Peyer's patch (tissue), 4 donors: ENCODE data around the gene KRTAP2-1. TPM values are rescaled to one million over a fixed set of nuclear protein-coding genes. Genes with fewer than 3 reads are reported as not detected.
"Not testable (repeated sequence)": the region's sequence is repeated elsewhere in the genome, so short reads cannot be mapped to it uniquely, and the experiment has no call there.

Experiments
- DNase-seq, 3 donors: peaks; one replicate each; pipeline ENCODE4 v3.0.0-alpha.2; 2017 to 2019
- H3K27ac ChIP-seq, 4 donors: fragments of 200-600 bp; sonication (generic); one replicate each; pipeline ENCODE4 v1.5.1; 2016 to 2019
- H3K27me3 ChIP-seq, 2 donors: fragments of 200-600 bp; sonication (generic); one replicate each; pipeline ENCODE4 v1.5.1; 2019
- H3K36me3 ChIP-seq, 3 donors: fragments of 200-600 bp; sonication (generic); one replicate each; pipeline ENCODE4 v1.5.1; 2016 to 2019
- H3K4me1 ChIP-seq, 4 donors: fragments of 200-600 bp; sonication (generic); one replicate each; pipeline ENCODE4 v1.5.1; 2016 to 2019
- H3K4me3 ChIP-seq, 4 donors: fragments of 200-600 bp; sonication (generic); 1 replicate in 3 of 4; 2 replicates in 1 of 4; pipeline ENCODE4 v1.5.1; 2016 to 2019; ENCODE audit warnings: mild to moderate bottlenecking in 1 of 4
- H3K9me3 ChIP-seq, 4 donors: fragments of 200-600 bp; sonication (generic); one replicate each; pipeline ENCODE4 v1.5.1; 2016 to 2019; ENCODE audit warnings: mild to moderate bottlenecking in 1 of 4
- POLR2A ChIP-seq, 2 donors: fragments of 450-650 bp; IDR thresholded peaks; one replicate each; pipeline ENCODE4 v1.5.1; 2017; ENCODE audit warnings: antibody characterized with exemption in 2 of 2, mild to moderate bottlenecking in 2 of 2, moderate library complexity in 2 of 2
- total RNA-seq, 4 donors: library from RNA; depleted of rRNA; stranded (reverse); fragments of >200 nt; gene quantifications; one replicate each; pipeline ENCODE4 v1.1.0, GENCODE V29; 2016
- TF ChIP-seq, protein P1 (sequence below), 6 experiments: fragments of 450-650 bp in 4 of 6; fragments of 200-600 bp in 2 of 6; sonication (generic) in 1 of 6; IDR thresholded peaks; one replicate each; pipeline ENCODE4 v1.5.1; 2017 to 2019; ENCODE audit warnings: antibody characterized with exemption in 6 of 6, mild to moderate bottlenecking in 3 of 6, moderate library complexity in 1 of 6

The KRTAP2-1 gene
- total RNA-seq, 4 donors from 2014 or later: not detected

DNA sequence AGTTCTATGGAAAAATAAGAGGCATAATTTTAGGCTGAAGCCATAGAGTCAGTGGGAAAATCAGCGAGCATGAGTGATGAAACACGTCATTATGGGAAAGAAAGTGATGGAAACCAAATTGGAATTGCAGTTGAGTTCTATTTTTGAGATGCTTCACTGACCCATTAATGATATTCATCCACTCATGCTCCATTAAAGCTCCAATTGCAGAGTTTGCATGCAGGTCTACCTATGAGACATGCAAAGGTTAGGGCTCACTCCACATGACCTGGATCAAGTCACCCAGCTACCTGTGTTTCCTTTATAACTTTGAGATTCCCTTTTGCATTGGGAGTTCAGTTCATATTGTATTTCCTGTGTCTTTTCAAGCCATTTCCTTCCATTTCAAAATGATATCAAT, 26.6 kb upstream of the KRTAP2-1 start:
- H3K27me3 ChIP-seq: no peaks in the 10 kb centered on the region
- TF ChIP-seq, protein P1, sequence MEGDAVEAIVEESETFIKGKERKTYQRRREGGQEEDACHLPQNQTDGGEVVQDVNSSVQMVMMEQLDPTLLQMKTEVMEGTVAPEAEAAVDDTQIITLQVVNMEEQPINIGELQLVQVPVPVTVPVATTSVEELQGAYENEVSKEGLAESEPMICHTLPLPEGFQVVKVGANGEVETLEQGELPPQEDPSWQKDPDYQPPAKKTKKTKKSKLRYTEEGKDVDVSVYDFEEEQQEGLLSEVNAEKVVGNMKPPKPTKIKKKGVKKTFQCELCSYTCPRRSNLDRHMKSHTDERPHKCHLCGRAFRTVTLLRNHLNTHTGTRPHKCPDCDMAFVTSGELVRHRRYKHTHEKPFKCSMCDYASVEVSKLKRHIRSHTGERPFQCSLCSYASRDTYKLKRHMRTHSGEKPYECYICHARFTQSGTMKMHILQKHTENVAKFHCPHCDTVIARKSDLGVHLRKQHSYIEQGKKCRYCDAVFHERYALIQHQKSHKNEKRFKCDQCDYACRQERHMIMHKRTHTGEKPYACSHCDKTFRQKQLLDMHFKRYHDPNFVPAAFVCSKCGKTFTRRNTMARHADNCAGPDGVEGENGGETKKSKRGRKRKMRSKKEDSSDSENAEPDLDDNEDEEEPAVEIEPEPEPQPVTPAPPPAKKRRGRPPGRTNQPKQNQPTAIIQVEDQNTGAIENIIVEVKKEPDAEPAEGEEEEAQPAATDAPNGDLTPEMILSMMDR (IDR thresholded peaks at IDR 0.05): no peak
- TF ChIP-seq POLR2A (IDR thresholded peaks at IDR 0.05): no peak

DNA sequence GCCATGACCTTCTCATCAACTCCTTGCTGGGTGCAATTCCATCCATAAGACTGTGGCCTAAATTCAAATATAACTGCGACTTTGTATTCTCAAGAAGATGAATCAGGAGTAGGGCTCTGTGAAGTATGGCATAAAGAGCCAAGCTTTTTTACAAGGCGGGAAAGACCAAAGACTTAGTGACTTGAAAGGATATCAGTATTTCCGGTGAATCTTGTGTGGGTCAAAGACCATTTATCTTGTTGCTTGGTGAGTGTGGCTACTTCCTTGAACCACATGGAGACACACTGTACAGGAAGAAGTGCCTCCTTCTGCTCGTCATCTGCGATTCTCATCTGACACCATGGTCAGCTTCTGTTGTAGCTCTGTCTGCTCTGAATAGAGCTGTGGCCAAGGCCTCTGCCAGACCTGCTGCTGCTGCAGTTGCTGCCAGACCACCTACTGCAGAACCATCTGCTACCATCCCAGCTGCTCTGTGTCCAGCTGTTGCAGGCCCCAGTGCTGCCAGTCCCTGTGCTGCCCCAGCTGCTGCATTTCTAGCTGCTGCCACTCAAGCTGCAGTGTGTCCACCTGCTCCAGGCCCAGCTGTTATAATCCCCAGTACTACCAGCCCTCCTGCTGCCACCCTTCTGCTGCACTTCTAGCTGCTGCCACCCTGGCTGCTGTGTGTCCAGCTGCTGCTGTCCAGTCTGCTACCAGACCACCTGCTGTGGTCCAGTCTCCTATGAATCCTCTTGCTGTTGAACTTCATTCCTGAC, 24.7 kb upstream of the KRTAP2-1 start:
- no peak for DNase-seq
- Histone ChIP-seq H3K9me3 (no peaks in the 10 kb centered on the region), H3K4me3 (no peak overlapping the region), H3K36me3 (no peaks in the 10 kb centered on the region), H3K27ac (no peak overlapping the region), H3K4me1 (no peaks in the 10 kb centered on the region), H3K27me3 (no peaks in the 10 kb centered on the region)
- TF ChIP-seq, protein P1 (IDR thresholded peaks at IDR 0.05): no peak
- no peak for TF ChIP-seq POLR2A (IDR thresholded peaks at IDR 0.05)

More for the DNA sequence above, 26.6 kb upstream of the KRTAP2-1 start:
- no peak overlapping the region for H3K27ac ChIP-seq
- H3K36me3 ChIP-seq: no peaks in the 10 kb centered on the region
- no peak overlapping the region for H3K4me3 ChIP-seq
- H3K9me3 ChIP-seq: no peaks in the 10 kb centered on the region
- no peak for DNase-seq
- no peaks in the 10 kb centered on the region for H3K4me1 ChIP-seq

DNA sequence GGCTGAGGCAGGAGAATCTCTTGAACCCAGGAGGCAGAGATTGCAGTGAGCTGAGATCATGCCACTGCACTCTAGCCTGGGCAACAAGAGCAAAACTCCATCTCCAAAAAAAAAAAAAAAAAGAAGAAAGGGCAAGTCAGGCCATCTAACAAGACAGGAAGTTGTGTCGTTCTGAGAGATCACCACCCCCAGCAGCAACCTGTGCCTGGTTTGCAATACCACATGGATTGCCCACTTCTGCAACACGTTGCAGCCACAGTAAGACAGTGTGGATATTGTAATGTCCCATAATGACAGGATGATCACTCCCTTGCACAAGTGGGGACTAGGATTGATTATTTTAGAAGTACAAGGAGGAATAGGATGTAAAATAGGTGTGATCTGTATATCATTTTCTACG, 21.9 kb upstream of the KRTAP2-1 start:
- no peak overlapping the region for H3K27ac ChIP-seq
- TF ChIP-seq POLR2A (IDR thresholded peaks at IDR 0.05): no peak
- TF ChIP-seq, protein P1 (IDR thresholded peaks at IDR 0.05): no peak
- H3K36me3 ChIP-seq: no peaks in the 10 kb centered on the region

DNA sequence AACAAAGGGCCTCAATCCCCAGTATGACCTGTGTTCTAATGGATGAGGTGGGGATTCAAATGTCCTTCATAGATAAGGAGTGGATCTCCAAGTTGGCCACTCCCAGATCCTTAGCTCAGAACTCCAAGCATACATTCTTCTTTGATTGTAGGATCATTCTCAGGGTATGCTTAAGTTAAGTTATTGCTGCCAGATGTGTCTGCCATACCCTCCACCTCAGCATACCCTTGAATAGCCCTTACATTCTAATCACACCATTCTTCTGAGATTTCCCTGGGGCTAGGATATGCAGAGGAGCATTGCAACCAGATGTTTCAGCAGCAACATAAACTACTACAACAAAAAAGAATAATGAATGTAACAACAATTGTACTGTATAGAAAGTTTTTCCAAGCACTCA, 20.2 kb upstream of the KRTAP2-1 start:
- Histone ChIP-seq H3K9me3 (no peaks in the 10 kb centered on the region), H3K4me3 (no peak overlapping the region), H3K27ac (no peak overlapping the region), H3K36me3 (no peaks in the 10 kb centered on the region), H3K4me1 (no peaks in the 10 kb centered on the region), H3K27me3 (no peaks in the 10 kb centered on the region)
- no peak for TF ChIP-seq POLR2A (IDR thresholded peaks at IDR 0.05)
- TF ChIP-seq, protein P1 (IDR thresholded peaks at IDR 0.05): no peak
- DNase-seq: no peak

More for the DNA sequence above, 21.9 kb upstream of the KRTAP2-1 start:
- no peak for DNase-seq
- H3K4me1 ChIP-seq: no peaks in the 10 kb centered on the region
- H3K9me3 ChIP-seq: no peaks in the 10 kb centered on the region
- H3K4me3 ChIP-seq: no peak overlapping the region
- no peaks in the 10 kb centered on the region for H3K27me3 ChIP-seq

DNA sequence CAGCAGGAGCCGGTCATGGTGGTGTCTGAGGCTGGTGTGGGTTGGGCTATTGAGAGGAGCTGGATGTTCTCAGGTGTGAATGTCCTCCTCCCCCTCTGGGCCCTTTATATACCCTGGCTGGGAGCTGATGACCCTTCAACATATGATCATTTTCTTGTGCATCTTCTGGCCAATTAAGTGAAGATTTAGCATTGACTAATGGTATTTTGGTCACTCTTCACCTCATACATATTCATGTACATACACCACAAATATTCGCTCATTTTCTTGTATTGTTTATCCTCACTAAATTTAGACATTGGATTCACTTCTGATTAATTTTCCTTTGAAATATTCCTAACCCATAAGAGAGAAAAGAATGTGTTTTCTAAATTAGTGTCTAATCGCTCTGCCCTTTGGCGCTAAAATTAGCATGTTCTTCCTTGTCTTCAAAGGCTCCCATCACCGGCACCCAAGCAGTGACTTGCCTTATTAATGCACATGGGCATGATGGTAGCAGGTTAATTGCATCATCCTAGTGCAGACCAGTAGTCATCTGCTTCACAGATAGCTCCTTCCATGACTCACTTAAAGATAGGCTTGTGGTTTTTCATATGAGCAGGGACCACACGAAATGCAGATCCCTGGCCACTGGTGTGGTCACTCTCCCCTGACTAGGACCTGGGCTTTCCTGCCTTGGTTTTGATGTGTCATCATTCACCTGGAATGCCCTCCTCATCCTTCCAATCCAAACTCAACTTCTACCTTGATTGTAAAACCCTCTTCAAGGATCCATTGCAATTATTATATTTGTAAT, 18.9 kb upstream of the KRTAP2-1 start, which contains the start of gene KRTAP2-4:
Gene KRTAP2-4, minus strand, starts transcription at position 51 of the 796 bp plus-strand sequence. Its CDS starts 34 bp downstream, at position 17.
- no peaks in the 10 kb centered on the region for H3K4me1 ChIP-seq
- TF ChIP-seq, protein P1 (IDR thresholded peaks at IDR 0.05): no peak
- TF ChIP-seq POLR2A (IDR thresholded peaks at IDR 0.05): no peak
- DNase-seq: no peak
- no peaks in the 10 kb centered on the region for H3K27me3 ChIP-seq
- H3K36me3 ChIP-seq: no peaks in the 10 kb centered on the region
- H3K9me3 ChIP-seq: no peaks in the 10 kb centered on the region
- no peak within 1 kb of the TSS for H3K27ac ChIP-seq
- H3K4me3 ChIP-seq: no peak within 1 kb of the TSS

DNA sequence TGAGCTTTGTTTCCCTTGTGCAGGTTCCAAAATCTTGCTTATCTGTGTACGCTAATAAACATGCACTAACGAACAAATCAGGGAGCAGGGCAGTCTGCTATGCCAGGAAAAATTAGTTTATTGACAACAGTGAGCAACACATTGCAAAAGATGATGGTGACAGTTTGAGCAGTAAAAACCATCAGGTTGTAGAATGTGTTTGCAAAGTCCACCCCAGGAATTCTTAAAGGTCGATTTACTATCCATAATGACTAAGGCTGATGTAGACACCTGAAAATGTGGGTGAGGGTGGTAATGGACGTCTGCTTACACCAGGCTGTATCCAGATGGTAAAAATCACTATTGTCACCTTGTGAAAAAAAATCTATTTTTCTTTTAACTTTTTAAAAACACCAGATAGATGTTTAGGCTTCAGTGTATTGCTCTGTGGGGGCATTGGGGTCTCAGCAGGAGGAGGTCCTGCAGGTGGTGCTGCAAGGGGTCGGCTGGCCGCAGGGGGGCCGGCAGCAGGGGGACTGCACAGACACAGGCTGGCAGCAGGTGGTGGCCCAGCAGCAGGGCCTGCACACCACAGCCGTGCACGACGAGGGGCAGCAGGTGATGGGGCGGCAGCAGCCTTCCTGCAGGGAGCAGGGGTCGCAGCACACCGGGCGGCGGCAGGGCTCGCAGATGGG, 18.0 kb upstream of the KRTAP2-1 start:
- H3K4me1 ChIP-seq, H3K36me3 ChIP-seq, H3K4me3 ChIP-seq, H3K27ac ChIP-seq, DNase-seq, H3K9me3 ChIP-seq, H3K27me3 ChIP-seq: not testable (repeated sequence)
